Immature natural killer cell (primary cell): ENCODE measurements around the gene CDK1. TPM values are rescaled to one million over a fixed set of nuclear protein-coding genes. Genes with fewer than 3 reads are reported as not detected.
A peak's percentile ranks its signal among the peaks of the same experiment; 100 is the strongest.
"Not testable (repeated sequence)": the region's sequence is repeated elsewhere in the genome, so short reads cannot be mapped to it uniquely, and the experiment has no call there.

Experiments
- DNase-seq, 3 donors: peaks; one replicate each; pipeline ENCODE4 v3.0.0; 2022; ENCODE audit warnings: mixed read lengths in 1 of 3
- H3K27ac Mint-ChIP-seq, 6 donors: one replicate each; pipeline ENCODE4 v1.8.0; 2020; ENCODE audit warnings: mixed read lengths in 6 of 6, mild to moderate bottlenecking in 5 of 6, inconsistent platforms in 4 of 6, moderate library complexity in 3 of 6
- H3K27me3 Mint-ChIP-seq, 3 donors: one replicate each; pipeline ENCODE4 v1.8.0; 2020 to 2021; ENCODE audit warnings: low read depth in 3 of 3, mild to moderate bottlenecking in 3 of 3, mixed read lengths in 3 of 3, moderate library complexity in 3 of 3, inconsistent platforms in 1 of 3
- H3K36me3 Mint-ChIP-seq, 3 donors: one replicate each; pipeline ENCODE4 v1.8.0; 2020; ENCODE audit warnings: mixed read lengths in 3 of 3, inconsistent platforms in 2 of 3, mild to moderate bottlenecking in 2 of 3
- H3K4me1 Mint-ChIP-seq, 2 donors: one replicate each; pipeline ENCODE4 v1.8.0; 2020; ENCODE audit warnings: inconsistent platforms in 2 of 2, mild to moderate bottlenecking in 2 of 2, mixed read lengths in 2 of 2, moderate library complexity in 1 of 2
- H3K4me3 Mint-ChIP-seq, 5 donors: one replicate each; pipeline ENCODE4 v1.8.0; 2020; ENCODE audit warnings: mild to moderate bottlenecking in 5 of 5, mixed read lengths in 5 of 5, inconsistent platforms in 3 of 5, moderate library complexity in 3 of 5
- H3K9me3 Mint-ChIP-seq, 6 donors: one replicate each; pipeline ENCODE4 v1.8.0; 2020; ENCODE audit warnings: mild to moderate bottlenecking in 6 of 6, mixed read lengths in 6 of 6, inconsistent platforms in 4 of 6, moderate library complexity in 3 of 6
- polyA plus RNA-seq, 3 donors: library from polyadenylated mRNA; unstranded; fragments of 300-500 nt; fragmentation: Illumina TruSeq; gene quantifications; one replicate each; pipeline ENCODE4 v1.2.3, GENCODE V29; 2021

CDK1 gene
- polyA plus RNA-seq, 3 donors from 2014 or later: 1.1 to 8.3 (median 2.9) TPM

DNA sequence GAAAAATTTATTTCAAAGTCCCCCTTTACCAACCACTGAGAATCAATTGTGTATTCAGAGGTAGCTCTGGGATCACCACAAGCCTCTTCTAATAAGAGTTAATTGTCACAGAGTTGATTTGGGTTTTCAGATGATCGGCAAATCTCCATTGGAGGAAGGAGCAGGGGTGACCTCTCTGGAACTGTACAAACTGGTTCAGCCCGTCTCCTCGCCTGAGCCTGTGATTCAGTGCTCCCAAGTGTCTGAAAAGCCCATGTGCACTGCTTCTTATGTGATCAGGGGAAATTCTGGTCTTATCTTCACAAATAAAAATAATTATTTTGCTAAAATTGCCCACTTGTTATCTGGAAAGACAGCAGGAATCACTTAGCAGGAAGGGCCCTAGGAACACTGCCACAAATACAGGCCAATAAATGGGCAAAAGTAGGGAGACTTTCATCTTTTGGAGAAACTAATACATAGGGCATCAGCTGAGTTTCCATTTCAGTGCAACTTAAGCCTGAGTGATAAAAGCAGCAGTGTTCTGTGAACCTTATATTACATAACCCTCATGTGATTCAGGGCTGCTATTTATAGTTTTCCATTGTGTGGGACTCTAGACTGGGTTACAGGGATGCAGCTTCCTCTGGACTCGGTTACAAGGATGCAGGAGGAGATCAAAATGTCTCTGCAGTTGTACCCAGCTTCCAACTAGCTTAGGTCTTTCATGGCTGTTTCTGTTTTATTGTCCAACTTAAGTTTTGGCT is 32.3 kb downstream of the CDK1 start:
- Mint-ChIP-seq H3K27me3 (peaks cover 0 to 2% (median 0%) of the 10 kb centered on the region in 3 donors), H3K27ac (no peak overlapping the region), H3K4me1 (no peaks in the 10 kb centered on the region), H3K36me3 (no peaks in the 10 kb centered on the region), H3K9me3 (no peaks in the 10 kb centered on the region), H3K4me3 (no peak overlapping the region)
- no peak for DNase-seq

DNA sequence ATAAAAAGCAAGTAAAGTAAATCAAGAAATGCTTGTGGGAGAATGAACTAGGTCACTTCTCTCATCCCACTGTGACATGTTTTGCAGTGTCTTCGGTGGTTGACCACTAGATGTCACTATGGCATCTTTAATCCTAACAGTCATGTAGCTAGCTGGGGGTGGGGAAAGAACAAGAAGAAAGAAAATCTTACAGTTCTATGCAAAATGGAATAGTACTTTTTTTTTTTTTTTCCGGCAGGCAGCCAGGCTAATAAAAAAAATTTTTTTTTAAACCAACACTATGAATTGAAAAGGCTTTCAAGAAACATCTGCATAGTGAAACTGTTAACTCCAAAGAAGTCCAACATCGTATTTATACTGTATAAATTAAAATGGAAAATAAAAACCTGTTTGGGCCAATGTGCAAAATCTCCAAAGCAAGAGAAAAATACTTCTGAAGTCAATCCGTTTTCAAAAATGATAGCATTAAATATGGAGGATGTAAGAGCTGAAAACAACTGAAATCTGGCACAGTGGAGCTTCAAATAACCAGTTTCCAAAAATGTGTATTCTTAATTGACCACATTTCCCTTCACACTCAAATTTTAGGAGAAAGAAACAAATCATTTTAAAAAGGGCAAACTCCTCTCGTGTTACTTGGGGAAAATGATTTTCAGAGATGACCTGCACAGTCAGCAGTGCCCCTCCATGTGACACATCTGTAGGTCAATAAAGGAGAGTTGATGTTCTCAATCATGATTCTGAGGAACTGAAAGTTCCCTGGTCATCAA is 38.5 kb downstream of the CDK1 start:
- Mint-ChIP-seq H3K27me3 (peaks cover 0 to 7% (median 0%) of the 10 kb centered on the region in 3 donors), H3K36me3 (no peaks in the 10 kb centered on the region), H3K9me3 (no peaks in the 10 kb centered on the region), H3K4me1 (peaks cover 14 to 24% of the 10 kb centered on the region in 2 donors), H3K4me3 (peak overlapping the region in 1 of 5 donors; percentile 1), H3K27ac (no peak overlapping the region)
- DNase-seq: peak; percentile 29 to 50 (median 42)

DNA sequence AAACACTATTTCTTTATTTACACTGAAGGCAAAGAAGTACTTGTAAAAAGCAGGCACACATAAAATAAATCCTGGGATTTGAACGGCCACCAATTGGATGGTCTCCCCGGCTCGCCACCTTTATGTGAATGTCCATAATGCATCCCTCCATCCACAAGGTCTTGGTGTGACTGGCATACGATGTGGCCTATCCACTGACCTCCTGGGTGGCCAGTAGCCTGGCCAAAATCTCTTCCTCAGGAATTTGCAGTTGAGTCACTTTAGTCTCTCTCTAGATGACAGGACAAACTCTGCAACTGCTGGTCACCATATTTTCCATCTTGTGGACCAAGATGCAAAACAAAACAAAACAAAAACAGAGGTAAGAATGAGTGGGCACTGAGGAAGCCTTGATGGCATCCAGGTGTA is 39.1 kb downstream of the CDK1 start:
- Mint-ChIP-seq H3K4me3 (no peak overlapping the region), H3K9me3 (no peaks in the 10 kb centered on the region), H3K36me3 (no peaks in the 10 kb centered on the region), H3K27ac (no peak overlapping the region), H3K27me3 (peaks cover 0 to 7% (median 0%) of the 10 kb centered on the region in 3 donors), H3K4me1 (peaks cover 14 to 24% of the 10 kb centered on the region in 2 donors)
- no peak for DNase-seq

DNA sequence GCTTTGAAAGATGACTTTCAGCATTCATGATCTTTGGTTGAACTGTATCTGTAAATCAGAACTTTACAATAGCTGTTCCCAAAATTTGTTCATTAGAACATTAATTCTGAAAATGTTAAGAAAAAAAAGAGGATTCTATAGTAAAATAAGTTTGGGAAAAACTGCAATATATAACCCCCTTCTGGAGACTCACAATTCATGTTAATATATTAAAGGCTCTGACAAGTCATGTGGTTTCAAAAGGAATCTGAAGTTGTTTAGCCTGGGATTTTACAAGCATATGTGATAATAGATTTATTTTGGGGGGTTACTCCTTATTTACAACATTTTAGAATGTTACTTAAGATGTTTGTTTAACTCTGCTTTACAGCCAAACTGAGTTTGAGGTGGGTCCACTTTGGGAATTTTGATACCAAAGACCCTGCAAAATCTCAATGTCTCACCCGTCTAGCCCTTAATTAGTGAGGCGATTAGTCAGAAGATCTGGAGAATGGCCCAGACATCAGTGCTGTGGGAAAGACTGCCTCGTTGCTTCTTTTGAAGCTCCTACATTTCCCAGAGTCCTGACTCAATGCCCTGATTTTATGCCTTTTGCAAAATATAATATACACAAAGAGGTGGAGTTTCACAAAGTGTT is 40.0 kb downstream of the CDK1 start:
- no peak for DNase-seq
- H3K36me3 Mint-ChIP-seq: no peaks in the 10 kb centered on the region
- H3K4me1 Mint-ChIP-seq: peaks cover 14 to 24% of the 10 kb centered on the region in 2 donors
- no peak overlapping the region for H3K4me3 Mint-ChIP-seq
- no peak overlapping the region for H3K27ac Mint-ChIP-seq
- H3K9me3 Mint-ChIP-seq: no peaks in the 10 kb centered on the region
- H3K27me3 Mint-ChIP-seq: peaks cover 0 to 7% (median 0%) of the 10 kb centered on the region in 3 donors

DNA sequence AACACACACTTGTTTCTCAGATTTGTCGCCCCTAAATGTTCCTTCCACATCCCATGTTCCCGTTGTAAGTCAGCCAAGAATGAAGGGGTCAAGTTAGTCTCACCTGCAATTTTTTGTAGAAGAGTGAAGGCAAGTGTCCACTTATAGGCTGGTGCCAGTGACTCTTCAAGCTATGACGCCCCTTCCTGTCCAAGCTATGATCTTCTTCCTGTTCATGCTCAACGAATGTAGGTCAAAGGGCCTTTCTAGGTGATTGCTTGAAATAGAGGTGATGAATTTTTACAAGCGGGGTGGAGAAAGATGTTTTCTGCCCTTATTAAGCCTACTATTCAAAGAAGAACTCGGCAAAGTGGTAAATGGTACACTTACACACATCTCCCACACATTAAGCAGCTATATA is 41.0 kb downstream of the CDK1 start:
- Mint-ChIP-seq H3K27me3 (peaks cover 0 to 7% (median 0%) of the 10 kb centered on the region in 3 donors), H3K36me3 (no peaks in the 10 kb centered on the region), H3K4me3 (peak overlapping the region in 1 of 5 donors; percentile 1), H3K27ac (peak overlapping the region in 1 of 6 donors; percentile 23), H3K4me1 (peaks cover 14 to 24% of the 10 kb centered on the region in 2 donors), H3K9me3 (no peaks in the 10 kb centered on the region)
- no peak for DNase-seq

DNA sequence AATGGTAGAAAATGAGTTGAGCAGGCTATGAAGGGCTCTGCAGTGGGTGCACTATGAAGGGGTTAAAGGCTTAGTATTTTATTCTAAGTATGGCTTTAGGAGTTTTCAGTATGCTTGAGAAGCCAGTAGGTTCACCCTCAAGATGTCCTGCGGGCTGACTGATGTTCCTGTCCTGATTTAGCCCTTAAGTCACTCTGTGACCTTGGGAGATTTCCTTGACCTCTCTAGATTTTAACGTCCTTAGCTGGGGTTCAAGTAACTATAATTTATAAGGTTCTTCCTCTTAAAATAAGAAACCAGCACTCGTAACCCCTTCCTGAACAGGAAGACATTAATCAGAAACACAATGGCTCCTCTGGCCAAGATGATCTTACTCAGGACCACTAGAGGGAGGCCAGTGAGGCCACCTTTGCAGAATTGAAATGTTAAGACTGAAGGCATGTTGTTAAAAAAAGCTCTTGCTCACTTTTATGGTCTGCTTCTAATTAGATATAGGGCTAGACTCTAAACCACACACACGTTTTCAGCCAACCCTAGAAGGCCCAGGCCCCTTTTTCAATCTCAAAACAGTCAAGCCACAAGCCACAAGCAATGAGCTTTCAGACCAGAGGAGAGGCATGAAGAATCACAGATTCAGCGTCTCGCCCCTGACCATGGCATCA is 41.9 kb downstream of the CDK1 start:
- DNase-seq: peak; percentile 14 to 22 (median 20)
- H3K9me3 Mint-ChIP-seq: no peaks in the 10 kb centered on the region
- peak overlapping the region in 2 of 6 donors; percentile 39 to 47 for H3K27ac Mint-ChIP-seq
- no peaks in the 10 kb centered on the region for H3K36me3 Mint-ChIP-seq
- peaks cover 0 to 8% (median 0%) of the 10 kb centered on the region in 3 donors for H3K27me3 Mint-ChIP-seq
- H3K4me3 Mint-ChIP-seq: peak overlapping the region in 1 of 5 donors; percentile 56
- peaks cover 14 to 24% of the 10 kb centered on the region in 2 donors for H3K4me1 Mint-ChIP-seq

DNA sequence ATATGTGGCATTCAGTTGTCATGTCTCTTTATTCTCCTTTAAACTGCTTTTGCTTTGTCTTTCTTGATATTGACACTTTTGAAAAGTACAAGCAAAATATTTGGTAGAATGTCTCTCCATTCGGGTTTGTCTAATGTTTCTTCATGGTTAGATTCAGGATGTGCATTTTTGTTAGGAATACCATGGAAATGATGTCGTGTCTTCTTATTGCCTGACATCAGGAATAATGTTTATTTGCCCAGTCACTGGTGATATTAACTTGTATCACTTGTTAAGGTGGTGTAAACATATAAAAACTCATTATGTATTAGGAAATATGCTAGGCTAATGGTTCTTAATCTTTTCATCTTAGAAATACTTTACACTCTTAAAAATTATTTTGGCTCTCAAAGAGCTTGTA is 43.4 kb downstream of the CDK1 start:
- no peak overlapping the region for H3K4me3 Mint-ChIP-seq
- DNase-seq: no peak
- no peaks in the 10 kb centered on the region for H3K9me3 Mint-ChIP-seq
- peaks cover 0 to 10% (median 1%) of the 10 kb centered on the region in 3 donors for H3K27me3 Mint-ChIP-seq
- no peak overlapping the region for H3K27ac Mint-ChIP-seq
- H3K36me3 Mint-ChIP-seq: no peaks in the 10 kb centered on the region
- H3K4me1 Mint-ChIP-seq: peaks cover 14 to 21% of the 10 kb centered on the region in 2 donors

DNA sequence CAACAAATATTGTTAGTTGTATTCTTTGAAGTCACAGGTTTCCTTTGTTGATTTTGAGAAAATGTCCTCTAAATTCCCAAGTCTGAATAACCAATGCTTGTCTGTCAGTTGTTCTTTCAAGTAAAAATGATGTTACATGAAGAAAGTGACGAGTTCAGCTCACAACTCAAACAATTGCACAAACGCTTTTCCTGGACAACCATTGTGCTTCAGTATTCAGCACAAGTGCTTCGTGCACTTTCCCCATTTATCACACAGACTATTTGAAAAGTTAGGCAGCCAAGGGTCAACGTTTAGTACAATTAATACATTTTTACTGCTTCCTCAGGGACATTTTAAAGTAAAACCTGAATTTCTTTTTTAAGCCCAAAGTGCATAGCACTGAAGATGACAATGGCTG is 44.5 kb downstream of the CDK1 start:
- Mint-ChIP-seq H3K4me3 (no peak overlapping the region), H3K27ac (no peak overlapping the region), H3K4me1 (peaks cover 14 to 18% of the 10 kb centered on the region in 2 donors), H3K36me3 (no peaks in the 10 kb centered on the region), H3K27me3 (peaks cover 0 to 10% (median 2%) of the 10 kb centered on the region in 3 donors), H3K9me3 (no peaks in the 10 kb centered on the region)
- DNase-seq: no peak

DNA sequence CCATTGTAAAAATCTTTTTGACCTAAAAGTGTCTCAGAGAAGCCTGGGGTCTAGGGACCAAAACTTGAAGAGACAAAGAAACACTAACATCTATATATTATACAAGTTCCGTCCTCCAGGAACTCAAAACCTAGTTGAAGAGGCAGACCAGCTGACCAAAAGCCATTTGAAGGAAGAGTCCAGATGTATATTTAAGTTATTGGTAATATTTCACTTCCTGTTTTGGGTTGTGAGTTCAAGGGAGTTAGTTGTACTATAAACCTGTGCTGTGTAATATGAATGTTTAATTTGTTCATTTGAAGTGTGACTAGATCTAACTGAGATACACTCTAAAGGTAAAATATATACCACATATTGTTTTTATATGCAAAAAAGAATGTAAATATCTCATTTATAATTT is 45.0 kb downstream of the CDK1 start:
- Mint-ChIP-seq H3K4me1 (peaks cover 13 to 18% of the 10 kb centered on the region in 2 donors), H3K9me3 (no peaks in the 10 kb centered on the region), H3K27ac (no peak overlapping the region), H3K4me3 (no peak overlapping the region), H3K36me3 (no peaks in the 10 kb centered on the region), H3K27me3 (peaks cover 0 to 10% (median 3%) of the 10 kb centered on the region in 3 donors)
- no peak for DNase-seq

DNA sequence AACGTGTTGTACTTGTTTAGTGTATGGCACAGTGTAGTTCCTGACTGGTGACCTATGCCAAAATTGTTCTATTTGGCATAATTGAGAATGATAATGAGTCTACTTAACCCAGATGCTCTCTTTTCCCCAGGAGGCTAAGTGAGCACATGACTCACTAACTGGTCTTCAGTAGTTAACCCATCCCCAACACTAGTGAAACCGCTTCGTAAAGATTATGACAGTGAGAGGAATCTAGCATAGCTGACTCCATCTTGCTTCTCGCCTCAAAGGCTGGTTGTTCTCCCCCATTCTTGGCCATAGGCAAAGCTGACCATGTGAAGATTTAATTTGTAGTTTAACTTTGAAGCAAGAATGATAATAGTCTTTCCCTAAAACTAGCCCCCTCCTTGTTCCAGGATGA is 47.2 kb downstream of the CDK1 start:
- Mint-ChIP-seq H3K4me1 (peaks cover 2 to 4% of the 10 kb centered on the region in 2 donors), H3K4me3 (no peak overlapping the region), H3K36me3 (no peaks in the 10 kb centered on the region), H3K9me3 (no peaks in the 10 kb centered on the region), H3K27me3 (peaks cover 0 to 6% (median 5%) of the 10 kb centered on the region in 3 donors), H3K27ac (no peak overlapping the region)
- DNase-seq: no peak

DNA sequence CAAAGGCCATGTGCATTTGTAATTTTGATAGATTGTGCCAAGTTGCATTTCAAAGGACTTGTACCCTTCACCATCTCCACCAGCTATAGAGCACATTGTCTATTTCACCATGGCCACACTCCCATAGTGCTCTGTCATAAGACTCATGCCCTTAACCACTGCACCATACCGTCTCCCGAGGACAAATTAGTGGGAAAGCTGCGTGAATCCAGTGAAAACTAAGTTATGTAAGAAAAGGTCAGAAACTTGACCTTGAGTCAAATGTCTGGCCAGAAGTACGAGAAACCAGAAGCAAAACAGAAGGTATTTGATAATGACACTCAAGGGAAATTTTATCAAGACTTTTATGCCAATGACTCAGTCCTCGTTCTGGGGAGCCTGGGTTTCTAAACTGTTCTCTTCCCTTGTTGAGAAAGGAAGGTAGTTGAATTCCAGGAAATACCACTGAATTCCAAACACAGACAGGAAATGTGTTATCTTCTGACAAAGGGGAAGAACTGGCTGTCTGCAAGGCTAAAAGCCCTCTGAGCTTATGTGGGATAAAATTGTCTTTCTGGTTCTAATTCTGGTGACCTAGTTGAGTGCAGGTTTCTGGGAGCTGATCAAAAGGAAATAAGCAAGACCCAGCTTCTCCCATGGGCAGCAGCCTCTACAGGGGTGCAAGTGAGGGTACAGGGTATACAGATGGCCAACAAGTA is 49.7 kb downstream of the CDK1 start:
- Mint-ChIP-seq H3K4me1 (no peaks in the 10 kb centered on the region), H3K9me3 (no peaks in the 10 kb centered on the region), H3K27me3 (peaks cover 0 to 5% (median 2%) of the 10 kb centered on the region in 3 donors), H3K4me3 (no peak overlapping the region), H3K27ac (no peak overlapping the region), H3K36me3 (no peaks in the 10 kb centered on the region)
- DNase-seq: no peak

DNA sequence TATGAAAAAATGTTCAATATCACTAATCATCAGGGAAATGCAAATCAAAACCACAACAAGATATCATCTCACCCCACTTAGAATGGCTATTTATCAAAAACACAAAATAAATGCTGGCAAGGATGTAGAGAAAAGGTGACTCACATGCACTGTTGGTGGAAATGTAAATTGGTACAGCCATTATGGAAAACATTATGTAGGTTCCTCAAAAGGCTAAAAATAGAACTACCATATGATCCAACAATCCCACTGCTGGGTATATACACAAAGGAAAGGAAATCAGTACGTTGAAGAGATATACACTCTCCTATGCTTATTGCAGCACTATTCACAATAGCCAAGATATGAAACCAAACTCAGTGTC is 50.2 kb downstream of the CDK1 start:
- no peak overlapping the region for H3K4me3 Mint-ChIP-seq
- no peak for DNase-seq
- no peaks in the 10 kb centered on the region for H3K36me3 Mint-ChIP-seq
- no peaks in the 10 kb centered on the region for H3K4me1 Mint-ChIP-seq
- H3K27me3 Mint-ChIP-seq: peaks cover 0 to 5% (median 2%) of the 10 kb centered on the region in 3 donors
- H3K9me3 Mint-ChIP-seq: no peaks in the 10 kb centered on the region
- H3K27ac Mint-ChIP-seq: no peak overlapping the region

DNA sequence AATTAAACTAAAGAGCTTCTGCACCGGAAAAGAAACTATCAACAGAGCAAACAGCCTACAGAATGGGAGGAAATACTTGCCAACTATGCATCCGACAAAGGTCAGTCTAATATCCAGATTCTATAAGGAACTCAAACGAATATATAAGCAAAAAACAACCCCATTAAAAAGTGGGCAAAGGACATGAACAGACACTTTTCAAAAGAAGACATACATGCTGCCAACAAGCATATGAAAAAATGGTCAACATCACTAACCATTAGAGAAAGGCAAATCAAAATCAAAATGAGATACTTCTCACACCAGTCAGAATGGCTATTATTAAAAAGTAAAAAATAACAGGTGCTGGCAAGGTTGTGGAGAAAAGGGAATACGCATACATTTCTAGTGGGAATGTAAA is 53.9 kb downstream of the CDK1 start:
- H3K36me3 Mint-ChIP-seq, DNase-seq, H3K27me3 Mint-ChIP-seq: not testable (repeated sequence)

More for the DNA sequence above, 53.9 kb downstream of the CDK1 start:
- not testable (repeated sequence) for H3K4me3 Mint-ChIP-seq, H3K4me1 Mint-ChIP-seq, H3K9me3 Mint-ChIP-seq, H3K27ac Mint-ChIP-seq
